IPS-NIHi7 (cell line): ENCODE data around the gene MYBPC1.
"Not testable (repeated sequence)": the region's sequence is repeated elsewhere in the genome, so short reads cannot be mapped to it uniquely, and the experiment has no call there.

Experiments used
- DNase-seq: peaks from one replicate; pipeline ENCODE4 v3.0.0; 2012; ENCODE audit warnings: mixed read lengths; ENCODE audit errors: extremely low spot score

MYBPC1 gene

DNA sequence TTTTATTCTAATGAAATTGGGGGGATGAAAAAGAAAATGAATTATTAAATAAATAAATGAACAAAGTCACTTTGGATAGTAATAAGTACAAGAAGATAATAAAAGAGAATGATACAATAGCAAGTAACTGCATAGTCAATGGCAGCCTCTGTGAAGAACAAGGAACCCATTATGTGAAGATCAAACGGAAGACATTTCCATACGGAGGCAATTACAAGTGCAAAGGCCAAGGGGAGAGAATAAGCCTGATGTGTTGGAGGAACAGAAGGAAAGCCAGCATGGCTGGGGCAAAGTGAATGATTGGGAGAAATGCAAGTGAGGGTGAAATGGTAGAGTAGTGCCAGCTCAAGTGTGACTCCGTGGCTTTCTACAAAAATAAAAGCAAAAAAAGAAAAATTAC lies 58.7 kb downstream of the MYBPC1 start:
- no peak for DNase-seq

DNA sequence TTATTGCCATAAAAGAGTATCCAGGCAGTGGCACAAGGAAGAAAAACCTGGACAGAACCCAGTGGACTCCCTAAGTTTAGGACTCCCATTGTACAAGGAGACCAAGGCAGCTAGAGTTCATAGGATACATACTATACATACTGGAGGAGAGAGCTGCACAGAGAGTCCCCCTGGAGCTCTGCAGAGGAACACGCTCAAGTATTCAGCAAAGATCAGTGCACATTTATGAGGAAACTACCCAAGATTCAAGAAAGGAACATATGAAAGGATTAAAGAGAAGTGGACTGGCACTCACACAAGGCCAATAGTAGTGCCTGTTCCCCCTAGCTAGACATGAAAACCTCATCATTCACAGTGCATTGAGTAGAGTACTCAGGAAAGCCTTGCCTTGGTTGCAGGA lies 59.7 kb downstream of the MYBPC1 start:
- no peak for DNase-seq

DNA sequence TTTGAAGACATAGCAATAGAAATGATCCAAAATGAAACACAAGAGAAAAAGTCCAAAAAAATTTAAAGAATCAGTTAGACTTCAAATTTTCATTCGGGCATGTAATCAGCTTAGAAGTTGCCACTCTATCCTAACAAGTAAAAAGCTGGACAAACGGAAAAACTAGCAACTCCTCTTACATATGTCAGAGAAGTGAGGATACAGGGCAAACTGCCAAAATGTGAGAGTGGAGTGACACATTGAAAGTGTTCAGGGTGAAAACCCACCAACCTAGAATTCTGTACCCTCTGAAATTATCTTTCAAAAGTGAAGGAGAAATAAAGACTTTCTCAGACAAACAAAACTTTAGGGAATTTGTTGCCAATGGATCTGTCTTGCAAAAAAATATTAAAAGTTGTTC lies 60.6 kb downstream of the MYBPC1 start:
- DNase-seq, result no peak

DNA sequence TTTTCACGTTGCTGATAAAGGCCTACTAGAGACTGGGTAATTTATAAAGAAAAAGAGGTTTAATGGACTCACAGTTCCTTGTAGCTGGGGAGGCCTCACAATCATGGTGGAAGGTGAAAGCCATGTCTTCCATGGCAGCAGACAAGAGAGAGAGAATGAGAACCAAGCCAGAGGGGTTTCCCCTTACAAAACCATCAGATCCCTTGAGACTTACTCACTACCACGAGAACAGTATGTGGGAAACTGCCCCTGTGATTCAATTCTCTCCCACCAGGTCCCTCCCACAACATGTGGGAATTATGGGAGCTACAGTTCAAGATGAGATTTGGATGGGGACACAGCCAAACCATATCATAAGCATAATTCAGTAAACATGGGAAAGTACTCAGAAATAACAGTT lies 65.9 kb downstream of the MYBPC1 start:
- DNase-seq, result not testable (repeated sequence)

DNA sequence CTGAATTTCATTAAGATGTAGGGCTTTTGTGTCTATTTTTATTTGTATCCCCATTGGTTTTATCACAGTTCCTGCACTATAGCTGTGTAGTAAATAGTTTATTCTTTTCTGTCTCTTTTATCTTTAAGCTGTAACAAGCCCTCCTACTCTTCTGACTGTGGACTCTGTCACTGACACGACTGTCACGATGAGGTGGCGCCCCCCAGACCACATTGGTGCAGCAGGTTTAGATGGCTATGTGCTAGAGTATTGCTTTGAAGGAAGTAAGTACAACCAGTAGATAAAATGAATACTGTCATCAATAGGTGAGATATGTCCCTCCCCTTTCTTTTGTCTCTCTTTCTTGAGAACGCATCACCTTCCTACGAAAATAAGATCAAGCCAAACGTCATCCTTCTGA lies 68.5 kb downstream of the MYBPC1 start:
- no peak for DNase-seq

DNA sequence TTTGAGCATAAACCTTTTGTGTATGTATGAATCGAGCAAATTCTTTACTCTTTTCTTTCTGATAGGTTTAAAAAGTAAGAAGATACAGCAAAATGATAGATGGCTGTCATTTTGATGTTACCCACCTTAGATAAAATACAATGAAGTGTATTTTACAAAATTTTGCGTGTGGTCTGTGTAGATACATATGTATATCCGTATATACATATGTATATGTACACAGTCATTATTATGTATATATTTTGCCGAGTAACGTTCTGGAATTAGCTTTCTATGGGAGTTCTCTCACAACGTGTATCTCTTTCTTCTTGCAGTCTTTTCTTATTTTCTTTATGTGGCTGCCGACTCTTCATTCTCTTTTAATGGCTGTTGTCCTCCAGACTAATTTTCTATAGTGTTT lies 70.2 kb downstream of the MYBPC1 start:
- no peak for DNase-seq

DNA sequence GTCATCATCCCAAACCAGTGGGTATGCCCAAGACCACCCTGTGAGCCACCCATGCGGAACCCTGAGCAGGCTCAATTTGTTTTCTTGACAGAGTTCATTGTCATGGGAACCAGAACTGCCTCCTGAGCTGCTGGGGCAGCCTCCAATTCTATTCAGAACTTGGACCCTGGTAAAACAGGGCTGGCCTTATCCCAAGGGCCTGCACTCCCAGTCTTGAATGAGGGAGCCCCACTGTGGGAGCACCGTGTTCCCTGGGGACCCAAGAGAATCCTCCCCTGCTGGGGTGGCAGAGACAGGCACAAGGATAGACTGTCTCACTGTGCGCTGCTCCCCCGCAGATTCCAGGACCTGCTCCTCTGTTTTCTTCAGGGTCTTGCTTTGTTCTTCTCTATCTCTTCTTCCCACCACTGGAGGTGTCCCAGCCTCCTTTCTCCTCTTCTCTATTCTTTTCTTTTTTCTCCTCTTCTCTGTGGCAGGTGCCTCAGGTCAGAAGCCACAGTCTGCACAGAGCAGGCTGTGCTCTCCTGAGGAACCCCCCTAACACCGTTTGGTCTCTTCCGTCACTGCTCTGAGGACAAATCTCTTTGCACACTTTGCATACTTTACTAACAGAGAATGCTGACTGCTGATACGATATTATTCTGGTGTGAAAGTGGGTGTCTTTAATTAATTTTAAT lies 71.4 kb downstream of the MYBPC1 start:
- DNase-seq, result no peak

DNA sequence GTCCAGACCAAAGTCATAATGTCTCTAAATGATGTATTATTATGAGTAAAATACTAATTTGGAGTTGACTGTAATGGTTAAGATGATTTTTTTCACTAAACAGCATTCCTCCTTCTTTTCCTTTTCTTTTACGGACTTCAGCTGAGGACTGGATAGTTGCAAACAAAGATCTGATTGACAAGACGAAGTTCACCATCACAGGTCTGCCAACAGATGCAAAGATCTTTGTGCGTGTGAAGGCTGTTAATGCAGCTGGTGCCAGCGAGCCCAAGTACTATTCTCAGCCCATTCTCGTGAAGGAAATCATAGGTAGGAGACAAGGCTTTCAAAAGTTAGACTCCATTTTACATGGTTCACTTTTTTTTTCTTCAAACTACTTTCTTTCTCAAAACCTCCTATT lies 72.8 kb downstream of the MYBPC1 start:
- no peak for DNase-seq

DNA sequence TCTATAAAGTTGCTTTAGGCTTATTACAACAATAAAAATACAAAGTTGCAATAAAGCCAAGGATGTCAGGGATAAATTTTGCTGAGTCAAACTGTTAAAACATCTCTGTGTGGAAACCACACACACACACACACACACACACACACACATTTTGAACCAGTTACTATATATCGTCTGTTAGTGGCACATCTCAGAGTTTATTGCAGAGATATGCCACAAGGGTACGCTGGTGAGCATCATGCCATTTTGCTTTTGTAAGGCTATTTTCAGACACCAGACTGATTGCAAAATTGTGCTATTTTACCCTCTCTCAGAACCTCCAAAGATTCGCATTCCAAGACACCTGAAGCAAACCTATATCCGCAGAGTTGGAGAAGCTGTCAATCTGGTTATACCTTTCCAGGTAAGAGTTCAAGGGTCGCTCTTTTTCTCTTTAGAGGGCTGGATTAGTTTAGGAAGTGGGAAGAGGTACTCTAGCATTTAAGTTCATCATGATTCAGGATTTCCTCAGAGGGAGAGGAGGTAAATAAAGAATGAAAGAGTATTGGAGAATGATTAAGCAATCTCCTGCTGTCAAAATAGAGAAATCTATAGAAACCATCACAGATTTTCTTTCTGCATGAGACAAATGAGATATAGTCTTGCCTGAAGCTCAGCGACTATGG lies 75.4 kb downstream of the MYBPC1 start:
- DNase-seq, result peak; percentile 51

DNA sequence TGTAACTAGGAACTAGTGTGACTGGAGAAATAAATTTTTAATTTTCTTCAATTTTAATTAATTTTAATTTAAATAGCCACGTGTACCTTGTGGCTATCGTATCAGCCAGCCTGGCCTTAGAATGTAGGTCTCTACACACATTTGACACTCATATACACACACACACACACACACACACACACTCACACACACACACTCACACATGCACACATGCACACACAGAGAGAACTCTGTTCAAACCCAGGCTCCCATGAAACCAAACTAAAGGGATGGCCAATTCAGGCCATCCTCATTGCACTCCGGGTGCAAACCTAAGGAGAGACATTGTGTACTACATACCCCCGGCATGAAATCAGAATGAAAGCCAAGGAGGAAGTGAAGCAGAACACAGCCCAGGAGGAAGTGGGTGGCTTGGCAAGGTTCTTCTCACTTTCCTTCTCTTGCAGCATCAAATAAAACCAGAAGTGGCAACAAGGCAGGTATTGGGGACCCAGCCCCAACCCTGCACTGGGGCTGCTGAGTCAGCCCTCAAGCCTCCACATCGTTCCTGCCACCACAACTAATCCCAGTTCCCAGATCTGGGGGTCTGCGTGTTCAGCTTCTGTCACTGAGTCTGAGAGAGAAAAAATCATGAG lies 76.5 kb downstream of the MYBPC1 start:
- no peak for DNase-seq

DNA sequence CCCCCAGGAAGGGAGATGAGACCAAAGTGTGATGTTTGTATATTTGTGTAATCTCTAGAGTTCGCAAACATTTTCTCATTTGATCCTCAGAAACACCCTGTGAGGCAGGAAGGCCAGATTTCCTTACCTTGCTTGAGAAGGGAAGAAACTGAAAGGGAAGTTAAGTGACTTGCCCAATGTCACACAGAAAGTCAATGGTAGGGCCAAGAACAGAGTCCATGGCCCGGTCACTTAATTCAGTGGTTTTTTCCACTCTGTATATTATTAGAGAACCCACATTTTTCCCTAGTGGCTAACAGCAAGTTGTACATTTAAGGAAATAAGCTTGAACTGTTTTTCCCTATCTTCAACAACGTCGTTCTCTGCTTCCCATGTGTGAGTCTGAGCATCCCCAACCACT lies 77.1 kb downstream of the MYBPC1 start:
- no peak for DNase-seq

DNA sequence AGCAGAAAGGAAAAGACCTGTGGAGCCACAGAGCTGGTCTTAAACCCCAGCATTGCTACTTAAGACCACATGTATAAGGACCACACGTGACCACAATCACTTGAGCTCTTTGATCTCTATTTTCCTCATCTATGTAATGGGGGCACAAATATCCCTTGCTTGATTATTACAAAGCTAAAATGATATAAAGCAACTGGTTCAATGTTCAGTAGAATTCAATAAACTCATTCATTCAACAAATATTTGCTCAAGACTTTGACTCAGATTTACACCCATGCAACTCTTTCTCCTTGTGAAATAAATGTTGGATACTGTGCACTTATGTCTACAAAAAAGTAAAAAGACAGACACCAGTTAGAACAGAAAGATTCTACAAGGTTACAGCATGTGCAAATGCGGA lies 80.8 kb downstream of the MYBPC1 start:
- no peak for DNase-seq

DNA sequence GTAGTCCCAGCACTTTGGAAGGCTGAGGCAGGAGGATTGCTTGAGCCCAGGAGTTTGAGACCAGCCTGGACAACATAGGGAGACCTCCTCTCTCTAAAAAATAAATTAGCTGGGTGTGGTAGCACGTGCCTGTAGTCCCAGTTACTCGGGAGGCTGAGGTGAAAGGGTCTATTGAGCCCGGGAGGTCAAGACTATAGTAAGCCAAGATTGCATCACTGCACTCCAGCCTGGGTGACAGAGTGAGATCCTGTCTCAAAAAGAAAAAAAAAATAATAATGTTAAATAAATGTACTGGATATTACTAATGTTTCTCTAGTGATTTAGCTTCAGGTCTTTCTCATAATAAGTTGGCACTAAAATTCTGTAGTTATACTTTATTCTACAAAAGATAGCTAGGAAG lies 81.7 kb downstream of the MYBPC1 start:
- DNase-seq, result not testable (repeated sequence)

DNA sequence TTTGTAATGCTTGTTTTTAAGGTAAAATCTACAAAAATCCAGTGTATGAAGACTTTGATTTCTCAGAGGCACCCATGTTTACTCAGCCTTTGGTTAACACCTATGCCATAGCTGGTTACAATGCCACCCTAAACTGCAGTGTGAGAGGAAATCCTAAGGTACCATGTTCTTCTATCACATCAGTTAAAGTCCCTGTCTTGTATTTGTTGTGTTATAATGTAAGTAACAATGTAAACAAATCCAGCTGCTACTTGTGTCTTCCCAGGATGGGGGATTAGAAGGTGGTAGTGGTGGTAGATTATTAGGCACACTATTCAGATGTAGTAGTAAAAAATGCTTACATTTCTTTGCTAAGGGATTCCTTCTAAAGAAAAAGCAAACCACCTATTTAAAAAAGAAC lies 83.3 kb downstream of the MYBPC1 start:
- DNase-seq, result no peak

DNA sequence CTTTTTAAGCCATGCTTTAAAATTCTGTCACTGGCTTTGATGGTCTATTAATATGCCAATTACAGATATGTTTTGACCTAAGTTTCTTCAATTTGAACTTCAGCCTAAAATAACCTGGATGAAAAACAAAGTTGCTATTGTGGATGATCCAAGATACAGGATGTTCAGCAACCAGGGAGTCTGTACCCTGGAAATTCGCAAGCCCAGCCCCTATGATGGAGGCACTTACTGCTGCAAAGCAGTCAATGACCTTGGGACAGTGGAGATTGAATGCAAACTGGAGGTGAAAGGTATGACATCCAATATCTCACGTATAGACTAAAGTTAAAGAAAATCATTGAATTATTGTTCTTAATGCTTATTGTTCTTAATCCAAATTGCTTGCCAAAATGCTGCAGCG lies 85.5 kb downstream of the MYBPC1 start:
- no peak for DNase-seq

DNA sequence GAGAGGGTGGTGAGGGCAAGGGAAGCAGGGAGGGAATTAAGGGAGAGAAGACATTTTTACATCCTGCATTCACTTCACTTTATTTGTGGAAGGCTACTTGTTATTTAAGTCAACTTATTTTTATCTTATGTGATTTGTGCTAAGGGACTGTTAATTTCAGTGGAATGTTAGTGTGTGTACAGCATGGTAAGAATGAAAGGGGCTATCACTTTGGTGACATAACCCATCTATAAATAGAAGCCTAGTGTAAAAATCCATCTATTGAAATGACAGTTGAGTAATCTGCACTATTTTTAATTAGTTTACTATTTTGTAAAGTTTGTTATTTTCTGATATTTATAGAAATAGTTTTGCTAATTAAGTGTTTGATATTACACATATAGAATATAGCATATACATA lies 85.9 kb downstream of the MYBPC1 start:
- DNase-seq, result no peak

DNA sequence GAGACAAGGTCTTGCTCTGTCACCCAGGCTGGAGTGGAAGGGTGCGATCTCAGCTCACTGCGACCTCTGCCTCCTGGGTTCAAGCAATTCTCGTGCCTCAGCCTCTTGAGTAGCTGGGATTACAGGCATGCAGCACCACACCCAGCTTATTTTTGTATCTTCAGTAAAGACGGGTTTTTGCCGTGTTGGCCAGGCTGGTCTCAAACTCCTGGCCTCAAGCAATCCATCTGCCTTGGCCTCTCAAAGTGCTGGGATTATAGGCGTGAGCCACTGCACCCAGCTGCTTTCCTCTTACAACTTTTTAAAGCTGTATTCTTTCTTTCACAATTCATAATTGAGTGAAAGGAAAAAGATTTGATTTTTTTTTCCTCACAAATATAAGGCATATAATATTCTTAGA lies 86.9 kb downstream of the MYBPC1 start:
- DNase-seq, result not testable (repeated sequence)

DNA sequence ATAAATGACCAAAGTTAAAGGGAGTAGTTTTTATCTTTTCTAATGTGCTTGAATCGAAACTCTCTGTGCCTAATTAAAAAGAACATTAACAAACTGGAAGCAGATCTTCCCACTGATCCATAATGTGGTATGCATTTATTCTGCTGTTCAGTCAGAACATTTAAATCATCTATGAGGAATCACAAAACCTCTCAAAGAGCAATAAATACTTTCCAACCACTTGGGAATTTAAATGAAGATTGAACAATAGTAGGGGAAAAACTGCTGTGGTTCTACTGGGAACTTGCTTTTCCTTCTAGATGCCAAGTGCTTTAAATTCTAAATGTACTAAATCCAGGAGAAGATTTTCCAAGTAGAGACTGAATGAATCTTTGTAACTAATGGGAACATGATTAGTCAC lies 90.3 kb downstream of the MYBPC1 start:
- DNase-seq, result no peak

DNA sequence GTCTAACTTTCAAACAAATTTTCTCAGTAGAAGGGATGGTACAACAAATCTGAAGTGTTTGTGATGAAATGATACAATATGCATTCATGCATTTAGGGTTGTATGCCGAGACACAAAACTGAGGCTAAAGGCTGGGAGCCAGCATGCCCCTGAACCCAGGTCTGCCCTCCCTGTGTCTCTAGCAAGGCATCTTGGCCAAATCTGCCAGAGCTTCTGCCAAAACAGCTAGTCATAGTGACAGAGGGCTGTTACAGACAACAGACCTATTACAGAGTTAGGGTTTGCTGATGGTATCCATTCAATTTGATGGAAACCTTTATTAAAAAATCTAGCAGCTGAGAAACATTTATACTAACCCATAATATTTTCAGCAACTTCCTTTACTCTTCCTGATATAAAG lies 91.4 kb downstream of the MYBPC1 start:
- DNase-seq, result no peak

DNA sequence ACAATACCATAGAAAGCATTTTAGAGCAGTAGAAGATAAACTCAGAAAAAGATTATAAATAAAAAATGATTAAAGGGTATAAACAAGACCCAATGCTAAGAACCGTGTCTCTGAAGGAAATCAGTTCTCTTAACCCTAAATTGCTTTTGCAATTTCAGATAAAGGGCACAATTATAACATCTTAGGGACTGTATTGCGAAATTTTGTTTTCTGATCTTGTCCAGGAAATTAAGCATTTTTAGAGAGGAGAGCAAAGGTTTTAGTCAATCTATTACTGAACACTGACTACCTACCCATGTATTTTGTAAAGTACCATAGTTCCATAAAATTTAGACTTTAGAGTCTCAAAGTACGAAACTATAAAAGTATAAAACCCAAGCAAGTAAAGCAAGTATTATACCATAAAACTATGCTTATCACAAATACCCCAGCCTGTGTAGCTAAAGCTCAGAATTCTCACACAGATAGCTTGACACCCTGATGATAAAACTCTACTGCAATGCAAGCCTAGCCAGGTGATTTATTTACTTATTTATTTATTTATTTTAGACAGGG lies 95.8 kb downstream of the MYBPC1 start:
- DNase-seq, result no peak

DNA sequence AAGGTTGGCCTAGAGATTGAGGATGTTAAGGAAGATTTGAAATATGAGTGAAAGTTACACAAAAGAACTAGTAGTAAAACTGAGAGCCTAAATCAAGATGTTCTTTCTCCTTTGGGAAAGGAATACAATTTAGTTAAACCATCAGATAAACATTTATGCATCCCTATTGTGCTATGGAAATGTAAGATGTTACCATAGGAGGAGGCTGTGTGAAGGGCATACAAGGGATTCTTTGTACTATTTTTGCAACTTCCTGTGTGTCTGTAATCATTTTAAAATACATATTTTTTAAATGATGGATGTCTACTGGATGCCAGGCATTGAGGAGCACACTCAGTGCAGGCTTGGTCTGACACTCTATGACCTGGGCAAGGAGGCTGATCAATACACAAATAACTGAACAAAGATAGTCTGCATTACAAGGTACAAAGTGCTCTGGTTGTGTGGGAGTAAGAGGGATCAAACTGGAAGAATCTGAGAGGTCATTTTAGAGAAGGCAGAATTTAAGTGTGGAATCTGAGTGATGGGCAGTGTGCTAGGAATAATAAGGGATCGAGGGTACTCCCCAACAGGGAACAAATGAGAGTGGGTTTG lies 96.8 kb downstream of the MYBPC1 start:
- DNase-seq, result no peak

DNA sequence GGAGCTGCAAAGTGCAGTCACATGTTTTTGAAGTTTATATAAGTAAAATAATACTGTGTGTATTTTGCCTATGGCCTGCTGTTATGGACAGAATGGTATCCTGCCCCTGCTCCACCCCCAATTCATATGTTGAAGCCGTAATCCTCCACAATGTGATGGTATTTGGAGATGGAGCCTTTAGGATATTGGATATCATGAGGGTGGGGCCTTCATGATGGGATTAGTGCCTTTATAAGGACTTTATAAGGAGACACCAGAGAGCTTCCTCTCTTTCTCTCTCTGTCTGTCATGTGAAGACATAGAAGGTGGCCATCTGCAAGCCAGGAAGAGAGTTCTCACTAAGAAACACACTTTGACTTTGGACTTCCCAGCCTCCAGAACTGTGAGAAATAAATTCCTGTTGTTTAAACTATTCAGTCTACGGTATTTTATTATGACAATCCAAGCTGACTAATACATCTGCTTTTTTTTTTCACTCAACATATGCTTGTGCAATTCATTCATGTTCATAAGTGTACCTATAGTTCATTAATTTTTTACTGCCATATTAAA lies 99.6 kb downstream of the MYBPC1 start:
- no peak for DNase-seq
